NK-92 (cell line): ENCODE measurements around the gene DIP2C.
"Not testable (repeated sequence)": the region's sequence is repeated elsewhere in the genome, so short reads cannot be mapped to it uniquely, and the experiment has no call there.

Source experiments
- DNase-seq: peaks from one replicate; lab custom pipeline; 2025; ENCODE audit not compliant: unreplicated experiment; lab: John Stamatoyannopoulos, UW

DIP2C gene

GRCh38 chr10:522350-522749, 167.1 kb downstream of the DIP2C start:
- no peak for DNase-seq

- DNase-seq = no peak
Measured at GRCh38 chr10:521261-522250, 167.9 kb downstream of the DIP2C start.

- no peak for DNase-seq
Measured at GRCh38 chr10:520402-520787, 169.1 kb downstream of the DIP2C start.

- no peak for DNase-seq
Measured at GRCh38 chr10:519716-520401, 169.6 kb downstream of the DIP2C start.

- no peak for DNase-seq
Measured at GRCh38 chr10:519055-519715, 170.3 kb downstream of the DIP2C start.

- no peak for DNase-seq
Measured at GRCh38 chr10:517872-518475, 171.5 kb downstream of the DIP2C start.

- no peak for DNase-seq
Measured at GRCh38 chr10:517241-517830, 172.1 kb downstream of the DIP2C start.

GRCh38 chr10:516764-517163, 172.7 kb downstream of the DIP2C start:
- no peak for DNase-seq

- DNase-seq = no peak
Measured at GRCh38 chr10:515674-516073, 173.8 kb downstream of the DIP2C start.

- DNase-seq = no peak
Measured at GRCh38 chr10:514137-514671, 175.3 kb downstream of the DIP2C start.

GRCh38 chr10:513393-513792, 176.1 kb downstream of the DIP2C start:
- no peak for DNase-seq

- DNase-seq = not testable (repeated sequence)
Measured at GRCh38 chr10:512661-513060, 176.8 kb downstream of the DIP2C start.

GRCh38 chr10:511849-512191, 177.6 kb downstream of the DIP2C start:
- DNase-seq = no peak

- DNase-seq = no peak
Measured at GRCh38 chr10:511101-511848, 178.2 kb downstream of the DIP2C start.

- DNase-seq = no peak
Measured at GRCh38 chr10:510415-510881, 179.0 kb downstream of the DIP2C start.

GRCh38 chr10:509361-510102, 179.9 kb downstream of the DIP2C start:
- no peak for DNase-seq

GRCh38 chr10:508726-509125, 180.7 kb downstream of the DIP2C start:
- DNase-seq = no peak

- no peak for DNase-seq
Measured at GRCh38 chr10:507908-508444, 181.5 kb downstream of the DIP2C start.

- no peak for DNase-seq
Measured at GRCh38 chr10:507355-507699, 182.1 kb downstream of the DIP2C start.
